ENCODE results near the gene ZNF511. TPM values are rescaled to one million over a fixed set of nuclear protein-coding genes. Genes with fewer than 3 reads are reported as not detected.

ZNF511 gene
- total and polyA plus RNA-seq, 2 donors (not counting 1 experiment from before 2014, with no cell fraction given) = 30.7 to 45.1 TPM

DNA sequence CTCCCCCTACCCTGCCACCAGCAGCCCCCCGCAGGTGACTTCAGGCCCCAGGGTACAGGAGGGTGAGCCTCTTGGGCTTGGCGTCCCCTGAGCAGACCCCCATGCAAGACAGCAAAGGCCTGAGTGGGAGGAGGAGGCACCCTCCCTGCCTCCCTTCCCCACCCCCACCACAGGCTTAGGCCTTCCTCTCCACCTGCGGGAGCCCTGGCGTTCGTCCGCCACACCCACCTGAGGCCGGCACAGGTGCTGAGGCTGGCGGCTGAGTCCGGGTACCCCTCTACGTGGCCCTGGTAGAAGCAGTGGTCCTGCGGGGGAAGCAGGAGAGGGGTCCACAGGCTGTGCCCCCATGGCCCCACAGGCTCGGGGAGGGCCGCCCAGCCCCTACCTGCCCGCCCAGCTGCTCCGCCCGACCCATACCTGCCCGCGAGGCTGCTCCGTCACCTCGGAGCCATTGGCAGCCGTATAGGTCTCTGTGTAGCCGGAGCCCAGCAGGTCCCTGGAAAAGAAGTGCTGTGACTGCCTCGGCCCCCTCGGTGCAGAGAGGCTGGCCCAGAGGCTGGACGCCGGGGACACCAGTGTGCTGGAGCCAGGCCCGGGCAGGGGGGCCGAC lies 35.1 kb upstream of the ZNF511 start:
- H3K27ac Mint-ChIP-seq = peak overlapping the region; percentile 15
- H3K4me1 ChIP-seq (ENCODE audit: control insufficient read depth in 2 of 2, insufficient read depth in 2 of 2, low read length in 2 of 2) = peaks cover 32 to 51% of the 10 kb centered on the region in 2 donors
- intact Hi-C loops (cut with micrococcal nuclease) = loop anchor here (10.0 kb wide), 1 partner anchor 129 kb away; no protein-coding TSS in a partner anchor
- H3K27me3 ChIP-seq (replicated peaks in 1 of 4; ENCODE audit: control extremely low read depth in 1 of 4, control insufficient read depth in 3 of 4, insufficient read depth in 4 of 4, low read length in 3 of 4) = no peaks in the 10 kb centered on the region
- POLR2A ChIA-PET = interaction anchor here (2.5 kb wide), 1 partner anchor 10 kb away, joined by 11 read pairs; no protein-coding TSS in a partner anchor
- WGBS (ENCODE audit: insufficient coverage) = 95% methylated on average over 26 of the region's 28 CpGs
- H3K79me2 ChIP-seq (ENCODE audit: control insufficient read depth, insufficient read depth, low read length) = peaks cover 12% of the 10 kb centered on the region
- H2AFZ ChIP-seq (ENCODE audit: insufficient read depth, low read depth, low read length, poor library complexity, severe bottlenecking) = no peak overlapping the region
- no peak overlapping the region for H3K4me3 ChIP-seq (ENCODE audit: control extremely low read depth in 1 of 5, extremely low read depth in 1 of 5, insufficient read depth in 1 of 5, low read depth in 2 of 5, low read length in 4 of 5)
- no peaks in the 10 kb centered on the region for H3K9me3 ChIP-seq (ENCODE audit: control extremely low read depth in 1 of 3, control insufficient read depth in 2 of 3, insufficient read depth in 1 of 3, low read length in 2 of 3)
- H3K27ac ChIP-seq (ENCODE audit: low read length in 2 of 2) = peak overlapping the region in 1 of 2 donors; percentile 43
- TF ChIP-seq EZH2 (IDR thresholded peaks at IDR 0.05; ENCODE audit: borderline replicate concordance, insufficient read depth, low read depth, low read length, poor library complexity, severe bottlenecking) = no peak
- TF ChIP-seq, protein P1, sequence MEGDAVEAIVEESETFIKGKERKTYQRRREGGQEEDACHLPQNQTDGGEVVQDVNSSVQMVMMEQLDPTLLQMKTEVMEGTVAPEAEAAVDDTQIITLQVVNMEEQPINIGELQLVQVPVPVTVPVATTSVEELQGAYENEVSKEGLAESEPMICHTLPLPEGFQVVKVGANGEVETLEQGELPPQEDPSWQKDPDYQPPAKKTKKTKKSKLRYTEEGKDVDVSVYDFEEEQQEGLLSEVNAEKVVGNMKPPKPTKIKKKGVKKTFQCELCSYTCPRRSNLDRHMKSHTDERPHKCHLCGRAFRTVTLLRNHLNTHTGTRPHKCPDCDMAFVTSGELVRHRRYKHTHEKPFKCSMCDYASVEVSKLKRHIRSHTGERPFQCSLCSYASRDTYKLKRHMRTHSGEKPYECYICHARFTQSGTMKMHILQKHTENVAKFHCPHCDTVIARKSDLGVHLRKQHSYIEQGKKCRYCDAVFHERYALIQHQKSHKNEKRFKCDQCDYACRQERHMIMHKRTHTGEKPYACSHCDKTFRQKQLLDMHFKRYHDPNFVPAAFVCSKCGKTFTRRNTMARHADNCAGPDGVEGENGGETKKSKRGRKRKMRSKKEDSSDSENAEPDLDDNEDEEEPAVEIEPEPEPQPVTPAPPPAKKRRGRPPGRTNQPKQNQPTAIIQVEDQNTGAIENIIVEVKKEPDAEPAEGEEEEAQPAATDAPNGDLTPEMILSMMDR (IDR thresholded peaks at IDR 0.05) = no peak
- peaks cover 31% of the 10 kb centered on the region for H4K20me1 ChIP-seq (ENCODE audit: control insufficient read depth, insufficient read depth, low read length, poor library complexity, severe bottlenecking)
- CTCF ChIA-PET = interaction anchor here (3.3 kb wide), 1 partner anchor 13 kb away, joined by 80 read pairs; no protein-coding TSS in a partner anchor
- DNase-seq = no peak
- no peak overlapping the region for H3K9ac ChIP-seq (ENCODE audit: low read length)
- no peaks in the 10 kb centered on the region for H3K9me3 Mint-ChIP-seq (ENCODE audit: insufficient read depth)
- H3K27me3 Mint-ChIP-seq = no peaks in the 10 kb centered on the region
- no peak for ATAC-seq (ENCODE audit: low read depth)
- H3K4me3 Mint-ChIP-seq = no peak overlapping the region
- peaks cover 0 to 53% of the 10 kb centered on the region in 2 experiments for H3K36me3 ChIP-seq (replicated peaks in 1 of 2; ENCODE audit: control extremely low read depth in 1 of 2, control insufficient read depth in 1 of 2, extremely low read depth in 1 of 2, insufficient read depth in 2 of 2, low read length in 1 of 2)
- peaks cover 29% of the 10 kb centered on the region for H3K4me1 Mint-ChIP-seq
- no peak overlapping the region for H3K4me2 ChIP-seq (replicated peaks; ENCODE audit: low read depth, low read length, poor library complexity, severe bottlenecking)
